MCF 10A (cell line): ENCODE data around the gene BOC. TPM values are rescaled to one million over a fixed set of nuclear protein-coding genes. Genes with fewer than 3 reads are reported as not detected.

Source experiments
- BruUV-seq: library from RNA; stranded (reverse); fragments of 400-500 nt; replicated peaks from 2 replicates; lab custom pipeline; 2021; lab: Mats Ljungman, UMichigan
- CTCF ChIA-PET: fragments of 300-600 bp; sonication (Branson Sonifier 250); formaldehyde crosslinking; extraction: SDS; loops from one replicate; lab custom pipeline; 2021; ENCODE audit warnings: antibody characterized with exemption, inconsistent platforms; lab: Yijun Ruan, JAX
- POLR2A ChIA-PET: fragments of 300-600, 350-650 bp; sonication (Branson Sonifier 250); formaldehyde crosslinking; extraction: SDS; loops from one replicate; lab custom pipeline; 2020; ENCODE audit warnings: antibody characterized with exemption, inconsistent platforms; lab: Yijun Ruan, JAX
- DNase-seq: peaks from one replicate; pipeline ENCODE4 v3.0.0-alpha.2; 2018; ENCODE audit not compliant: unreplicated experiment
- H3K27ac Mint-ChIP-seq: one replicate; pipeline ENCODE4 v1.8.0; 2022; ENCODE audit warnings: mild to moderate bottlenecking, low read depth, mixed read lengths; ENCODE audit not compliant: unreplicated experiment
- H3K27me3 Mint-ChIP-seq: one replicate; pipeline ENCODE4 v1.8.0; 2022; ENCODE audit warnings: mixed read lengths; ENCODE audit not compliant: insufficient read depth, unreplicated experiment
- H3K36me3 Mint-ChIP-seq: one replicate; pipeline ENCODE4 v1.8.0; 2022; ENCODE audit warnings: mild to moderate bottlenecking, moderate library complexity, mixed read lengths; ENCODE audit not compliant: insufficient read depth, unreplicated experiment
- H3K4me1 Mint-ChIP-seq: one replicate; pipeline ENCODE4 v1.8.0; 2022; ENCODE audit warnings: mixed read lengths; ENCODE audit not compliant: insufficient read depth, unreplicated experiment
- H3K4me3 Mint-ChIP-seq: one replicate; pipeline ENCODE4 v1.8.0; 2022; ENCODE audit warnings: mild to moderate bottlenecking, moderate library complexity, mixed read lengths; ENCODE audit not compliant: unreplicated experiment
- H3K9me3 Mint-ChIP-seq: one replicate; pipeline ENCODE4 v1.8.0; 2022; ENCODE audit warnings: mixed read lengths; ENCODE audit not compliant: unreplicated experiment
- CTCF ChIP-seq: fragments of 200-600 bp; IDR thresholded peaks from one replicate; pipeline ENCODE4 v1.8.0; 2022; ENCODE audit warnings: antibody characterized with exemption, mild to moderate bottlenecking; ENCODE audit not compliant: unreplicated experiment
- intact Hi-C: fragments of 100-400 bp; cut with micrococcal nuclease; formaldehyde crosslinking; loops from 2 replicates; pipeline ENCODE4 v1.14.1; 2022
- total RNA-seq: library from RNA; stranded (reverse); gene quantifications from 2 replicates; pipeline ENCODE4 v1.2.3, GENCODE V29; 2022

Gene BOC
- total RNA-seq, 1 experiment from 2014 or later: 1.8 TPM

GRCh38 chr3:113273011-113273410 lies 61.7 kb downstream of the BOC start:
- H3K27me3 Mint-ChIP-seq: no peaks in the 10 kb centered on the region
- no peaks in the 10 kb centered on the region for H3K9me3 Mint-ChIP-seq
- intact Hi-C loops: no loop called here
- no peak for DNase-seq
- no peaks in the 10 kb centered on the region for H3K36me3 Mint-ChIP-seq
- H3K4me3 Mint-ChIP-seq: no peak overlapping the region
- ChIA-PET POLR2A (interaction anchor here (0.9 kb wide), 1 partner anchor 217 kb away, joined by 3 read pairs; no protein-coding TSS in a partner anchor), CTCF (interaction anchor here (0.6 to 1.3 kb wide), 4 partner anchors 14 to 339 kb away, joined by 3 to 5 read pairs (median 4); no protein-coding TSS in a partner anchor)
- no peak overlapping the region for H3K27ac Mint-ChIP-seq
- no TSS peak for BruUV-seq
- H3K4me1 Mint-ChIP-seq: no peaks in the 10 kb centered on the region
- no peak for TF ChIP-seq CTCF

GRCh38 chr3:113273604-113274378 lies 62.4 kb downstream of the BOC start:
- CTCF ChIA-PET: interaction anchor here (0.7 to 1.5 kb wide), 5 partner anchors 14 to 33 kb away, joined by 3 to 5 read pairs (median 4); no protein-coding TSS in a partner anchor
- H3K27me3 Mint-ChIP-seq: no peaks in the 10 kb centered on the region
- intact Hi-C loops: no loop called here
- no peak for DNase-seq
- H3K27ac Mint-ChIP-seq: no peak overlapping the region
- no peak for TF ChIP-seq CTCF
- POLR2A ChIA-PET: interaction anchor here (0.5 to 0.9 kb wide), 2 partner anchors 10 to 218 kb away, joined by 3 read pairs; no protein-coding TSS in a partner anchor
- H3K4me1 Mint-ChIP-seq: no peaks in the 10 kb centered on the region
- H3K36me3 Mint-ChIP-seq: no peaks in the 10 kb centered on the region
- BruUV-seq: no TSS peak
- no peak overlapping the region for H3K4me3 Mint-ChIP-seq
- no peaks in the 10 kb centered on the region for H3K9me3 Mint-ChIP-seq

GRCh38 chr3:113274425-113275257 lies 63.3 kb downstream of the BOC start:
- H3K9me3 Mint-ChIP-seq: no peaks in the 10 kb centered on the region
- no peaks in the 10 kb centered on the region for H3K27me3 Mint-ChIP-seq
- intact Hi-C loops: no loop called here
- H3K4me1 Mint-ChIP-seq: no peaks in the 10 kb centered on the region
- POLR2A ChIA-PET: interaction anchor here (0.5 kb wide), 1 partner anchor 11 kb away, joined by 3 read pairs; no protein-coding TSS in a partner anchor
- no peak overlapping the region for H3K4me3 Mint-ChIP-seq
- CTCF ChIA-PET: interaction anchor here (0.6 to 1.5 kb wide), 8 partner anchors 9 to 163 kb away, joined by 3 to 5 read pairs (median 4); no protein-coding TSS in a partner anchor
- TF ChIP-seq CTCF: no peak
- no peak for DNase-seq
- H3K36me3 Mint-ChIP-seq: no peaks in the 10 kb centered on the region
- BruUV-seq: no TSS peak
- no peak overlapping the region for H3K27ac Mint-ChIP-seq

GRCh38 chr3:113275258-113275556 lies 63.9 kb downstream of the BOC start:
- CTCF ChIA-PET: interaction anchor here (0.6 to 1.5 kb wide), 6 partner anchors 10 to 163 kb away, joined by 3 to 5 read pairs (median 4); no protein-coding TSS in a partner anchor
- no peak overlapping the region for H3K27ac Mint-ChIP-seq

More at GRCh38 chr3:113275258-113275556, 63.9 kb downstream of the BOC start:
- no peaks in the 10 kb centered on the region for H3K4me1 Mint-ChIP-seq
- POLR2A ChIA-PET: no interaction called here
- no peak overlapping the region for H3K4me3 Mint-ChIP-seq
- DNase-seq: no peak
- H3K36me3 Mint-ChIP-seq: no peaks in the 10 kb centered on the region
- TF ChIP-seq CTCF: no peak
- H3K27me3 Mint-ChIP-seq: no peaks in the 10 kb centered on the region
- no peaks in the 10 kb centered on the region for H3K9me3 Mint-ChIP-seq
- intact Hi-C loops: no loop called here
- BruUV-seq: no TSS peak
